ENCODE measurements around the gene SLC25A5.
"Not testable (repeated sequence)": the region's sequence is repeated elsewhere in the genome, so short reads cannot be mapped to it uniquely, and the experiment has no call there.

SLC25A5 gene

DNA sequence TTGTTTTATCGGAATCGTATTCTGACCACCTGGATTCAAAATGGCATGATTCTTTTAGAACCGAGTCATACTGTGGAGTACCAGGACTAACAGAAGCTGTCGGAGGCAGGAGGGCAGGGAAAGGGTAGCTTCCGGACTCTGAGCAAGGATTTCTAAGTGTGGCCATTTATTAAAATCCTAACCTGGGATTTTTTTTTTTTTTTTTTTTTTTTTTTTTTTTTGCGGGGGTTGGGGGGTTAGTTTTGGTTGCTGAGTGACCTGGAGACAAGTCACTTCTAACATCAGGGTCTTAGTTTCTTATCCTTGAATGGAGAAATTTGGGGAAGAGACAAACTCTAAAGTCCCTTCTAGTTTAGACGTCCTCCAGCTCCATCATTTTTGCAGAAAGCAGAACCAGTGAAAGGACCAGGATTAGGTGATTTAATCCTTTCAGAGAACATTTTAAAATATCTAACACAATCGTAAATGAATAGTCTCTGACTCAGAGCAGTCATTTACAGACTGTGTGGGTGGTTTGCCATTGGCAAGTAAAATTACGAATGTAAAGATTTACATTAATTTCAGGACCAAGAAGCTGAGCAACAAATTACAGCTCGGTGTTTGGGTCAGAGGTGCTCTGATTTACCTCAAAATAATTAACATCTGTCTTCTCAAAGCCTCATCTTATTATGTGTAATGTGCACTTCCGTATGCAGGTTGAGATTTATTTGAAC, 7.3 kb downstream of the SLC25A5 start:
- no peak for DNase-seq (ENCODE audit: low read depth in 3 of 3, low spot score in 1 of 3)

DNA sequence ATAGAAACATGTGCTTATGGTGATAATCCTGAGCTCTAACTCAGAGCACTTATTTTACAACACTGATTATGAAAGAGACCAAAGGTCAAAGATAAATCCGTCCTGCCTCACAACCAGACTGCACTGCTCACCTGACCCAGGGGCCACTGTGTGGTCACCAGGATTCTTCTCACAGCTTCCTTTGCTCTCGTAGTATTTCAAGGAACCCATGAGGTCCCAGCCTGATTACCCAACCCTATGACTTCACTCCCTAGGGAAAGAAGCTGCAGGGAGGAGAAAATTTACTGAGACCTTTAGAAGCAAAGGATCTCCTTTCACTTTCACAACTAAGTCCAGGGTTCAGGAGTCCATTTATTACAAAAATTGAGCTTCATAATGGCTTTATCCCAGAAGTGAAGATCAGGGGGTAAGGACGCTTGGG, 9.6 kb downstream of the SLC25A5 start:
- no peak for DNase-seq (ENCODE audit: low read depth in 3 of 3, low spot score in 1 of 3)

DNA sequence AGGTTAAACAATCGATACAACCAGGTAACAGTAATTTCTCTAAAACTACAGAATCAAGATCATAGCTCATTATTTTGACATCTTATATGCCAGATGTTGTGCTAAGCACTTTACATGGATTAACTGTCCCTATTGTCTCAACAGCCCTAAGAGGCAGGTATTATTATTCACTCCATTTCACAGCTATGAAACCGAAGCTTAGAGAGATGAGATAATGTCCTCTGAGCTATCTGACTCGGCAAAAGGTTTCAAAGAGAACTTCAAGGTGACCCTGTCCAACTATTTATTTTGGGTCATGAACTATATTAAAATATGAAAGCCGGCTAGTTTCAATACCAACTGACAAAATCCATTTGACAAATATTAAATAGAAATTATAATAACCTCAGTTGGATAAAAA, 10.3 kb downstream of the SLC25A5 start:
- no peak for DNase-seq (ENCODE audit: low read depth in 3 of 3, low spot score in 1 of 3)

DNA sequence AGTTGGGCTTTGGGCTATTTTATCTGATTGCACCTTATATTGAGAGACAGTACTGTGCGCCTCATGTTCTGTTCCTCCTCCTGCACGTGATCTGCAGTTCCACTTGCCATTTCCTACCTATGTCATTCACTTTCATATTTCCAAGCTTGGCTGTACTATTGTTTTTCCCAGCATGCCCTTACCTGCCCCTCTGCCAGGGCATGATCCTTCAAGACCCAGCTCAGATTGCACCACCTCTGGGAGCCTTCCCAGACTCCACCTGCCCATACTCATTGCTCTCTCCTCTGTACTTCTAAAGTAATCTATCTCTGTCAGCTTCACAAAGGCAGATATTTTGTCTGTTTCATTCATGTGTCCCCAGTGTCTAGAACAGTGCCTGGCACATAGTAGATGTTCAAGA, 11.6 kb downstream of the SLC25A5 start:
- no peak for DNase-seq (ENCODE audit: low read depth in 3 of 3, low spot score in 1 of 3)

- DNase-seq (ENCODE audit: low read depth in 3 of 3, low spot score in 1 of 3): no peak
Measured at GRCh38 chrX:119481323-119481801, 13.1 kb downstream of the SLC25A5 start.

GRCh38 chrX:119482041-119482440, 13.8 kb downstream of the SLC25A5 start:
- DNase-seq (ENCODE audit: low read depth in 3 of 3, low spot score in 1 of 3): no peak

GRCh38 chrX:119482481-119483480, 14.5 kb downstream of the SLC25A5 start:
- peak in 2 of 3 donors; percentile 27 to 48 for DNase-seq (ENCODE audit: low read depth in 3 of 3, low spot score in 1 of 3)

- DNase-seq (ENCODE audit: low read depth in 3 of 3, low spot score in 1 of 3): no peak
Measured at GRCh38 chrX:119486745-119487144, 18.5 kb downstream of the SLC25A5 start.

DNA sequence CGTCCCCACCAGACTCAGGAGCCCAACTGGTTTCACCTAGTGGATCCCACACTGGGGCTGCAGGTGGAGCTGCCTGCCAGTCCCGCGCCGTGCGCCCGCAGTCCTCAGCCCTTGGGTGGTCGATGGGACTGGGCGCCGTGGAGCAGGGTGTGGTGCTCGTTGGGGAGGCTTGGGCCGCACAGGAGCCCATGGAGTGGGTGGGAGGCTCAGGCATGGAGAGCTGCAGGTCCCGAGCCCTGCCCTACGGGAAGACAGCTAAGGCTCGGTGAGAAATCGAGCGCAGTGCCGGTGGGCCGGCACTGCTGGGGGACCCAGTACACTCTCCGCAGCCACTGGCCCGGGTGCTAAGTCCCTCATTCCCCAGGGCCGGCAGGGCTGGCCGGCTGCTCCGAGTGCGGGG, 19.5 kb downstream of the SLC25A5 start:
- DNase-seq (ENCODE audit: low read depth in 3 of 3, low spot score in 1 of 3): not testable (repeated sequence)

- peak in 1 of 3 donors; percentile 9 for DNase-seq (ENCODE audit: low read depth in 3 of 3, low spot score in 1 of 3)
Measured at GRCh38 chrX:119488749-119489148, 20.5 kb downstream of the SLC25A5 start.

DNA sequence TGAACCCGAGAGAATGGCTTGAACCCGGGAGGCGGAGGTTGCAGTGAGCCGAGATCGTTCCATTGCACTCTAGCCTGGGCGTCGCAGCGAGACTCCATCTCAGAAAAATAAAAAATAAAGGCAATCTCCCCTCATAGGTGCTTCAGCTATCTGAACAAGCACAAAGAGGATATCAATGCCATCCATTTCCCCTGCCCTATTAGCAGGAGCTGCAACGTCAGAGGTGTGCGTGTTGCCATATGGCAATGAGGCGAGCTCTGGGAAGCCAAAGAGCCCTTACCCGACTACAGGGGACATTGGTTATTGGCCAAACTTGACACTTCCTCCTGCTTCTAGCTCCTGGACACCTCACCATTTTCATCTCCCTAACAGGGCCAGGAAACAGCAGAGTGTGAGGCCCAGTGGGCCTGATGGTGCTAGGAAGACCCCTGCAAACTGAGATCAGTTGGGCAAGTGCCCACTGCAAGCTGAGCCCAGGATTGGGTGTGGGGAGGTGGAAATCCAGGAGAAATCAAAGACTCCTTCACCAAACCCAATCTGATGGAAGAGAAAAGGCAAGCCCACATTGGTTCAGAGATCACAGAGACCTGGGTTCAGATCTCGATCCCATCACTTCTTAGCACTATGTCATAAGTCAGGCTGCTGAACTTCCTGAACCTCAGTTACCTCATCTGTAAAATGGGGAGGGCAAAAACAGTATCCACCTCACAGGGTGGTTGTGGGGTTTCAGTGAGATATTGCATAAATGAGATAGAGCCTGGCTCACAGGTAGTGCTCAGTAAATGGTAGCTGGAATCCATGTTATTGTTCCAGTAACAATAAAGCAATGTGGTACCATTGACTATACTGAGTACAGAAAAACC, 21.2 kb downstream of the SLC25A5 start:
- no peak for DNase-seq (ENCODE audit: low read depth in 3 of 3, low spot score in 1 of 3)

- no peak for DNase-seq (ENCODE audit: low read depth in 3 of 3, low spot score in 1 of 3)
Measured at GRCh38 chrX:119492463-119492862, 24.2 kb downstream of the SLC25A5 start.

DNA sequence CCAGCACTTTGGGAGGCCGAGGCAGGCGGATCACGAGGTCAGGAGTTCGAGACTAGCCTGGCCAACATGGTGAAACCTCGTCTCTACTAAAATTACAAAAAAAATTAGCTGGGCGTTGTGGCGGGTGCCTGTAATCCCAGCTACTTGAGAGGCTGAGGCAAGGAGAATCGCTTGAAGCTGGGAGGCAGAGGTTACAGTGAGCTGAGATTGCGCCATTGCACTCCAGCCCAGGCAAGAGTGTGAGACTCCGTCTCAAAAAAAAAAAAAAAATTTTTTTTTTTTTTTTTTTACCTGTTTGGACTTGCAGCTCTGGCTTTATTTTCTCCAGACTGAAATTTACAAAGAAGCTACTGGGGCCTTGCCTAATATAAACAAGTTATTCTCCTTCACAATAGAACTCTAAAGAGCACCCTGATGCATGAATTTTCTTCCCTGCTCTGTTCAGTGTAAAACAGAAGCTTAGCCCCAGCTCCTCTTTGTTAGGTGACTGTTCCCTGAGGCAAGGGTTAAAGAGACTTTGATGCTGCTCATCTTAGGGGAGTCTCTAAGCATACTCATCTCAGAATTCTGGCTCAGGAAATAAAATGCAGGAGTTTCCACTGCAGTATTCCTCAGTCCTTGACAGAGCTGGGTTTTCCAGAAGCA, 25.7 kb downstream of the SLC25A5 start:
- DNase-seq (ENCODE audit: low read depth in 3 of 3, low spot score in 1 of 3): not testable (repeated sequence)

DNA sequence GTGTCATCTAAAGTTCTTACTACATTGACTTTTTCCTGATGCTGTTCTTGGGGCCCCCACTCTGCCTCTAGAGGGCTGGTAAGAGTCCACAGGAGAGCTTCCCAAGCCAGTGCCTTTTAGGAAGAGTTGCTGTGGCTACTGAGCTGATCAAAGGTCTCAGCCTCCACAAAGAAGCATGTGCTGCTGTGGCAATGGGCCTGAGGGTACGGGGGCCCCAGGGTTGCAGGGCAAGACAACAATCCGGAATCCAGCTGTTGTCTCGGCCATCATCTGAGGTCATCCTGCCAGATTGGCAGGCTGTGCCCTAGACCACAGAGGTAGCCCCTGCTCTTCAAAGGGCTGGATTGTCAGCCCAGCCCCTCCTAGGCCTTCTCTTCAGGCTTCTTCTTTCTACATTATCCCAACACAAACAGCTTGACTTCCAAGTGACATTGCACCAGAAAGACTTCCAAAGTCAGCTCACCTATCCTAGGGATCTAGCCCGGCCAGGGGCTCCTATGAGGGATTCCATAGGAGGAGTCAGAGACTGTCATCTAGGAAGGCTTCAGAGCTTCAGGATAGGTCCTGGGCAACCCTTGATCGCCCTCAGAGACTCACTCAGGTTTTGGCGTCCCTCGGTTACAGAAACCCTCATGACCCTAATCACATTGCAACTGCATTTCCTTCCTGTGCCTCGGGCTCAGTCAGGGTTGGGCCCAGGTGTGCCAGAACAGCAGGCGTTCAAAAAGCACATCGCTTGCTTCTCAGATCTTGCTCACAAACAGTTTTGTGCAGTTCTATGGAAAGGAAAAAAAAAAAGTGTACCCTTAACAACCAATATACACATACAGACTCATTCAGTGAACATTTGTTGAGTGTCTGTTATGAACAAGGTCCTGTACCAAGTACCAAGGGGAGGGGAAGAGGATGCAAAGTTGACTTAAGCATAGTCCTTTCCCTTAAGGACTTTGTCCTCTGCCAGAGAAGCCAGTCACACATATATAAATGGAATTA, 27.8 kb downstream of the SLC25A5 start:
- no peak for DNase-seq (ENCODE audit: low read depth in 3 of 3, low spot score in 1 of 3)

GRCh38 chrX:119497185-119497584, 28.9 kb downstream of the SLC25A5 start:
- DNase-seq (ENCODE audit: low read depth in 3 of 3, low spot score in 1 of 3): no peak

- DNase-seq (ENCODE audit: low read depth in 3 of 3, low spot score in 1 of 3): no peak
Measured at GRCh38 chrX:119500061-119500800, 32.0 kb downstream of the SLC25A5 start.

DNA sequence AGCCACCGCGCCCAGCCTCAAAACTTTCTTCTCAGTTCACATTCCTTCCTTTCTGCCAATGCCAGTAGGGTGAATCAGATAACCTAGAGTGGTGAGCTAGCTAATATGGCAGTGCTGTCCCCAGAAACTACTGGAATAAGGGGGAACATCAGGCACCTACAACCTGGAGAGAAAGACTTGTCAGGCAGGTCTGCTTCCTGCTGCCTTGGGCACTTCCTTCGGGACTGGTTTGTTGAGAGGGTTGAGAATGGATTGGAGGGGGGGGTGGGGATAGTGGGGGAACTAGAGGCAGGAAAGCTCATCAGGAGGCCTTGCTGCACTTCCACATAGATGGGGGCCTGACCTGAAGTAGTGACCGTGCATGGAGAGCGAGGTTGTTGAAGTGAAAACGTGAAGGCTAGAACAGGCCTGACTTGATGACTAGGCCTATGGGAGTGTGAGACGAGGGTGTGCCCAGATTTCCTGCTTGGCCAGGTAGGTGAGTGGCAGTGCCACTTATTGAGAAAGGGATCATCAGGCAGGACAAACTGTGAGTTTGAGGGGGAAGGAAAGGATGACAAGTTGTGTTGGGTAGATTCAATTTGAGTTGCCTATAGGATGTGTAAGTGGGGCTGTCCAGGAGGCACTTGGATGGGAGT, 33.4 kb downstream of the SLC25A5 start:
- no peak for DNase-seq (ENCODE audit: low read depth in 3 of 3, low spot score in 1 of 3)
